Neural crest cell (in vitro differentiated cells): Measurements from ENCODE around the gene SSRP1. TPM values are rescaled to one million over a fixed set of nuclear protein-coding genes. Genes with fewer than 3 reads are reported as not detected.

Experiments used
- DNase-seq: peaks from one replicate; pipeline ENCODE4 v3.0.0; 2021; ENCODE audit warnings: low read depth, mixed read lengths, low spot score
- H3K27ac Mint-ChIP-seq: one replicate; pipeline ENCODE4 v1.8.0; 2021; ENCODE audit warnings: mild to moderate bottlenecking, mixed read lengths; ENCODE audit not compliant: unreplicated experiment
- H3K27me3 Mint-ChIP-seq: 2 replicates; pipeline ENCODE4 v1.8.0; 2021; ENCODE audit warnings: low read depth, mild to moderate bottlenecking, mixed read lengths
- H3K36me3 Mint-ChIP-seq: 2 replicates; pipeline ENCODE4 v1.8.0; 2021; ENCODE audit warnings: low read depth, mild to moderate bottlenecking, mixed read lengths
- H3K4me1 Mint-ChIP-seq: 2 replicates; pipeline ENCODE4 v1.8.0; 2021; ENCODE audit warnings: mixed read lengths
- H3K4me3 Mint-ChIP-seq: one replicate; pipeline ENCODE4 v1.8.0; 2021; ENCODE audit warnings: mild to moderate bottlenecking, mixed read lengths
- H3K9me3 Mint-ChIP-seq: 2 replicates; pipeline ENCODE4 v1.8.0; 2021; ENCODE audit warnings: mixed read lengths
- CTCF ChIP-seq: fragments of 200-600 bp; sonication (generic); conservative IDR thresholded peaks from 2 replicates; pipeline ENCODE4 v1.5.0; 2021; ENCODE audit warnings: antibody characterized with exemption, mild to moderate bottlenecking
- total RNA-seq: library from RNA; stranded (reverse); gene quantifications from 2 replicates; pipeline ENCODE4 v1.2.1, GENCODE V29; 2021

SSRP1 gene
- total RNA-seq, 1 donor from 2014 or later, result 280 TPM

GRCh38 chr11:57376095-57377090 lies 40.7 kb upstream of the SSRP1 start:
- Mint-ChIP-seq H3K36me3 (no peaks in the 10 kb centered on the region), H3K27ac (no peak overlapping the region), H3K4me3 (no peak overlapping the region), H3K27me3 (peaks cover 45% of the 10 kb centered on the region), H3K4me1 (no peaks in the 10 kb centered on the region), H3K9me3 (peaks cover 4% of the 10 kb centered on the region)
- no peak for DNase-seq
- no peak for TF ChIP-seq CTCF

GRCh38 chr11:57375490-57375889 lies 39.8 kb upstream of the SSRP1 start:
- H3K27me3 Mint-ChIP-seq, result peaks cover 37% of the 10 kb centered on the region
- no peak for TF ChIP-seq CTCF
- no peaks in the 10 kb centered on the region for H3K4me1 Mint-ChIP-seq
- peaks cover 4% of the 10 kb centered on the region for H3K9me3 Mint-ChIP-seq
- no peaks in the 10 kb centered on the region for H3K36me3 Mint-ChIP-seq
- no peak overlapping the region for H3K4me3 Mint-ChIP-seq
- no peak overlapping the region for H3K27ac Mint-ChIP-seq
- DNase-seq, result no peak

- Mint-ChIP-seq H3K9me3 (peaks cover 4% of the 10 kb centered on the region), H3K27ac (no peak overlapping the region), H3K27me3 (peaks cover 33% of the 10 kb centered on the region), H3K36me3 (no peaks in the 10 kb centered on the region), H3K4me1 (no peaks in the 10 kb centered on the region), H3K4me3 (no peak overlapping the region)
- DNase-seq, result no peak
- no peak for TF ChIP-seq CTCF
These were observed 39.3 kb upstream of the SSRP1 start for GRCh38 chr11:57374966-57375365.

- peaks cover 4% of the 10 kb centered on the region for H3K9me3 Mint-ChIP-seq
- no peak for DNase-seq
These were observed 37.5 kb upstream of the SSRP1 start for GRCh38 chr11:57373146-57373545.

GRCh38 chr11:57370941-57371340 lies 35.2 kb upstream of the SSRP1 start:
- Mint-ChIP-seq H3K27ac (no peak overlapping the region), H3K9me3 (peaks cover 4% of the 10 kb centered on the region), H3K4me1 (no peaks in the 10 kb centered on the region), H3K4me3 (no peak overlapping the region), H3K36me3 (no peaks in the 10 kb centered on the region), H3K27me3 (no peaks in the 10 kb centered on the region)
- DNase-seq, result no peak
- no peak for TF ChIP-seq CTCF

More at GRCh38 chr11:57373146-57373545, 37.5 kb upstream of the SSRP1 start:
- Mint-ChIP-seq H3K27ac (no peak overlapping the region), H3K4me3 (no peak overlapping the region), H3K4me1 (no peaks in the 10 kb centered on the region), H3K27me3 (peaks cover 17% of the 10 kb centered on the region), H3K36me3 (no peaks in the 10 kb centered on the region)
- no peak for TF ChIP-seq CTCF
